ENCODE results near the gene ZDHHC7. TPM values are rescaled to one million over a fixed set of nuclear protein-coding genes. Genes with fewer than 3 reads are reported as not detected.
A peak's percentile ranks its signal among the peaks of the same experiment; 100 is the strongest.

ZDHHC7 gene
- total RNA-seq, 3 donors from 2014 or later (not counting 1 experiment from before 2014, with no cell fraction given), result 37.9 to 64.9 (median 45.2) TPM

DNA sequence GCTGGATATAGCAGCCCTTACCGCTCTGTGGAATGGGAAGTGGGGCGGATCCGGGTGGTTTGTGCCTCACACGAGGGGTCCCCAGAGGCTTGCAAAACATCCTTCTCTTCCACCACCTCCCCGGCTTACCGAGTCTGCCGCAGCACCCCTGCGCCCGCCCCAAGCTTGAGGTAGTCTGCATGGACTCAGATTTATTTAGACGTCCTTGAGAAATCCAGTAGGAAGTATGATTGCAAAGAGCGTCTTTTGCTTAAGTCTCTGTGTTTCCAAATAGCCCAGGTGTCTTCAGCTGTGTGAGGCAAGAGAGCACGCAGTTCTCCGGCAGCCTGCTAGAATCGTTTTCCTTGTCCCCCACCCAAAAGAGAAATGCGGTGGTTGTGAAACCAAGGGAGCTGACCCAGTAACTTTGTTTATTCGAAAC is 18.7 kb upstream of the ZDHHC7 start:
- DNase-seq (no peak), ATAC-seq (no peak)
- no peaks in the 10 kb centered on the region for H3K27me3 Mint-ChIP-seq (ENCODE audit: low read depth in 2 of 2)
- peak overlapping the region; percentile 79 to 97 for H3K27ac Mint-ChIP-seq
- Histone ChIP-seq H3K36me3 (ENCODE audit: control insufficient read depth, insufficient read depth, low read length) (peaks cover 2% of the 10 kb centered on the region), H3K9me3 (ENCODE audit: control insufficient read depth, insufficient read depth, low read length) (no peaks in the 10 kb centered on the region), H3K4me1 (ENCODE audit: control insufficient read depth, insufficient read depth, low read length) (peaks cover 29% of the 10 kb centered on the region), H3K27me3 (ENCODE audit: control insufficient read depth, insufficient read depth, low read length) (no peaks in the 10 kb centered on the region), H3K4me3 (ENCODE audit: low read length) (no peak overlapping the region), H3K27ac (ENCODE audit: low read length) (no peak overlapping the region)
- no peak overlapping the region for H3K4me3 Mint-ChIP-seq
- WGBS (ENCODE audit: insufficient coverage), result 79% methylated on average over 16 of the region's 16 CpGs
- TF ChIP-seq, protein P1, sequence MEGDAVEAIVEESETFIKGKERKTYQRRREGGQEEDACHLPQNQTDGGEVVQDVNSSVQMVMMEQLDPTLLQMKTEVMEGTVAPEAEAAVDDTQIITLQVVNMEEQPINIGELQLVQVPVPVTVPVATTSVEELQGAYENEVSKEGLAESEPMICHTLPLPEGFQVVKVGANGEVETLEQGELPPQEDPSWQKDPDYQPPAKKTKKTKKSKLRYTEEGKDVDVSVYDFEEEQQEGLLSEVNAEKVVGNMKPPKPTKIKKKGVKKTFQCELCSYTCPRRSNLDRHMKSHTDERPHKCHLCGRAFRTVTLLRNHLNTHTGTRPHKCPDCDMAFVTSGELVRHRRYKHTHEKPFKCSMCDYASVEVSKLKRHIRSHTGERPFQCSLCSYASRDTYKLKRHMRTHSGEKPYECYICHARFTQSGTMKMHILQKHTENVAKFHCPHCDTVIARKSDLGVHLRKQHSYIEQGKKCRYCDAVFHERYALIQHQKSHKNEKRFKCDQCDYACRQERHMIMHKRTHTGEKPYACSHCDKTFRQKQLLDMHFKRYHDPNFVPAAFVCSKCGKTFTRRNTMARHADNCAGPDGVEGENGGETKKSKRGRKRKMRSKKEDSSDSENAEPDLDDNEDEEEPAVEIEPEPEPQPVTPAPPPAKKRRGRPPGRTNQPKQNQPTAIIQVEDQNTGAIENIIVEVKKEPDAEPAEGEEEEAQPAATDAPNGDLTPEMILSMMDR (IDR thresholded peaks at IDR 0.05), result no peak
- H3K9me3 Mint-ChIP-seq, result no peaks in the 10 kb centered on the region
- intact Hi-C loops (cut with micrococcal nuclease), result loop anchor here (5.0 kb wide), 1 partner anchor 57 kb away; no protein-coding TSS in a partner anchor
- H3K4me1 Mint-ChIP-seq, result peaks cover 20 to 41% of the 10 kb centered on the region in 2 donors
- H3K36me3 Mint-ChIP-seq, result no peaks in the 10 kb centered on the region

DNA sequence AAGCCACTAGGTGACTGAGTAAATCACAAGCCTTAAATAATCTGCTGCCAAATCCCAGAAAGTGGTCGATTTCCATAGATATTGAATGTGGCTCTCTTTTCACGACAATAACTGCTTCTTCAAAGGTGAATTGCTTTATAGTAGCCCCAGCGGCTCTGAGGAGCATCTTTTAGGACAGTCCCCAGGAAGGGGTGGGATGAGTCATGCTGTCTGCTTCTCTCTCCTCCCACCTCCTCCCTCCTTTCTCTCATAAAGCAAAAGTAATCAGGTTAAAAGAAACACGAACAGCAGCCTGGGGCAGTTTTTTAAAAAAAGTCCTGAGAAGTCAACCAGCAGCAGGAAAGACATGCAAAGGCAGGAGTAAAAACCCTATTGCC is 18.1 kb upstream of the ZDHHC7 start:
- intact Hi-C loops (cut with micrococcal nuclease), result loop anchor here (5.0 kb wide), 1 partner anchor 58 kb away; no protein-coding TSS in a partner anchor
- Mint-ChIP-seq H3K4me1 (peaks cover 20 to 39% of the 10 kb centered on the region in 2 donors), H3K9me3 (no peaks in the 10 kb centered on the region), H3K27ac (peak overlapping the region; percentile 79 to 97), H3K4me3 (peak overlapping the region; percentile 90), H3K27me3 (ENCODE audit: low read depth in 2 of 2) (no peaks in the 10 kb centered on the region), H3K36me3 (no peaks in the 10 kb centered on the region)
- TF ChIP-seq, protein P1 (IDR thresholded peaks at IDR 0.05), result no peak
- H3K9me3 ChIP-seq (ENCODE audit: control insufficient read depth, insufficient read depth, low read length), result no peaks in the 10 kb centered on the region
- H3K36me3 ChIP-seq (ENCODE audit: control insufficient read depth, insufficient read depth, low read length), result peaks cover 2% of the 10 kb centered on the region
- no peak overlapping the region for H3K27ac ChIP-seq (ENCODE audit: low read length)
- 30% methylated on average over 4 of the region's 4 CpGs for WGBS (ENCODE audit: insufficient coverage)
- no peak overlapping the region for H3K4me3 ChIP-seq (ENCODE audit: low read length)
- DNase-seq, result peak; percentile 19 to 83
- no peaks in the 10 kb centered on the region for H3K27me3 ChIP-seq (ENCODE audit: control insufficient read depth, insufficient read depth, low read length)
- H3K4me1 ChIP-seq (ENCODE audit: control insufficient read depth, insufficient read depth, low read length), result peaks cover 29% of the 10 kb centered on the region
- ATAC-seq, result peak in 2 of 3 donors; percentile 20 to 33

DNA sequence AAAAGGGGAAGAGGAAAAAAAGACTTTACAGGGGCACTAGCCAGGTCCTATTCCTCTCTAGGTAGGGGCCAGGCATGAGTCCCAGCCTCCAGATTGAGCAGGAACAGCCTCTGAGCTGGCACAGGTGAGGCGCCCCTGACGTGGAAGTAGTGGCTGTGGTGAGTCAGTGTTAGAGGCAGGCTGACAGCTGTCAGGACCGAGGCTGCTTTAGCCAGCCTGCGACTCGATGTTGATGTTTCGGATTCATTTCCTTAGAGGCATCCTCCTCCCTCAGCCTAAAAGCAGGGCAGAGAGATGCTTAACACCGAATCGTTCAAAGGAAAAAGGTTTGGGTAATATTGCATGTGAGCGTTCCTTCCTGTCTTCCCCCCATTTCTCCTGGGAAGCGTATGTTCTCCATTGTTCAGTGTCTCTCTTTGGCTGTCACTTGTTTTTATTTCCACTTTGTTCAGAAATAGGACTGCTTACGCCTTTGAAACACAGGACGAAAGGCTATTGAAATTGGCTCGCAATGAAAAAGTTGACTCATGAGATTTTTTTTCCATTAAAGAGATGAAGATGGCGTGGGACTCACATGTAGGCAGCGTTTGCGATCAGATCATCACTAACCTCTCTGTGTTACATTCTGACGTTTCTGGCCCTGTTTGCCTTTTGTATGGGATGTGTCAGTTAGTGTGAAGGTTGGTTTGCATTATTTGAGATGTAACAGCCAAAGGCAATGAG is 17.5 kb upstream of the ZDHHC7 start:
- intact Hi-C loops (cut with micrococcal nuclease), result loop anchor here (1.0 to 5.0 kb wide), 2 partner anchors 26 to 58 kb away; no protein-coding TSS in a partner anchor
- ATAC-seq, result peak; percentile 49 to 63 (median 62)
- peak overlapping the region; percentile 79 to 97 for H3K27ac Mint-ChIP-seq
- TF ChIP-seq, protein P1 (IDR thresholded peaks at IDR 0.05), result no peak
- peak; percentile 48 to 83 for DNase-seq
- H3K36me3 Mint-ChIP-seq, result no peaks in the 10 kb centered on the region
- H3K27ac ChIP-seq (ENCODE audit: low read length), result no peak overlapping the region
- H3K4me1 Mint-ChIP-seq, result peaks cover 20 to 34% of the 10 kb centered on the region in 2 donors
- peak overlapping the region; percentile 90 for H3K4me3 Mint-ChIP-seq
- no peaks in the 10 kb centered on the region for H3K9me3 ChIP-seq (ENCODE audit: control insufficient read depth, insufficient read depth, low read length)
- peaks cover 2% of the 10 kb centered on the region for H3K36me3 ChIP-seq (ENCODE audit: control insufficient read depth, insufficient read depth, low read length)
- H3K27me3 Mint-ChIP-seq (ENCODE audit: low read depth in 2 of 2), result no peaks in the 10 kb centered on the region
- H3K9me3 Mint-ChIP-seq, result no peaks in the 10 kb centered on the region
- H3K4me3 ChIP-seq (ENCODE audit: low read length), result no peak overlapping the region
- no peaks in the 10 kb centered on the region for H3K27me3 ChIP-seq (ENCODE audit: control insufficient read depth, insufficient read depth, low read length)
- WGBS (ENCODE audit: insufficient coverage), result 50% methylated on average over 16 of the region's 17 CpGs
- peaks cover 29% of the 10 kb centered on the region for H3K4me1 ChIP-seq (ENCODE audit: control insufficient read depth, insufficient read depth, low read length)
